Measurements from ENCODE around the gene MDN1.
A peak's percentile ranks its signal among the peaks of the same experiment; 100 is the strongest.
"Not testable (repeated sequence)": the region's sequence is repeated elsewhere in the genome, so short reads cannot be mapped to it uniquely, and the experiment has no call there.

The MDN1 gene

GRCh38 chr6:89769572-89769971 is 50.0 kb downstream of the MDN1 start:
- no peak for DNase-seq

- no peak for DNase-seq
These were observed 51.3 kb downstream of the MDN1 start for GRCh38 chr6:89768324-89768723.

GRCh38 chr6:89763550-89763949 is 56.0 kb downstream of the MDN1 start:
- DNase-seq, result peak; percentile 5

GRCh38 chr6:89758830-89759229 is 60.8 kb downstream of the MDN1 start:
- no peak for DNase-seq

- DNase-seq, result no peak
These were observed 69.3 kb downstream of the MDN1 start for GRCh38 chr6:89750338-89750737.

GRCh38 chr6:89749918-89750317 is 69.7 kb downstream of the MDN1 start:
- peak; percentile 2 for DNase-seq

- DNase-seq, result peak; percentile 39
These were observed 73.9 kb downstream of the MDN1 start for GRCh38 chr6:89745716-89746115.

GRCh38 chr6:89745096-89745495 is 74.5 kb downstream of the MDN1 start:
- DNase-seq, result no peak

- no peak for DNase-seq
These were observed 82.7 kb downstream of the MDN1 start for GRCh38 chr6:89736893-89737292.

- no peak for DNase-seq
These were observed 85.1 kb downstream of the MDN1 start for GRCh38 chr6:89734526-89734925.

GRCh38 chr6:89731924-89732567 is 87.5 kb downstream of the MDN1 start:
- DNase-seq, result no peak

- DNase-seq, result not testable (repeated sequence)
These were observed 88.3 kb downstream of the MDN1 start for GRCh38 chr6:89731262-89731661.

GRCh38 chr6:89729818-89730217 is 89.8 kb downstream of the MDN1 start:
- no peak for DNase-seq

- no peak for DNase-seq
These were observed 92.1 kb downstream of the MDN1 start for GRCh38 chr6:89727501-89727900.

GRCh38 chr6:89724981-89725380 is 94.6 kb downstream of the MDN1 start:
- DNase-seq, result no peak

GRCh38 chr6:89723046-89723445 is 96.5 kb downstream of the MDN1 start:
- no peak for DNase-seq

GRCh38 chr6:89716532-89716931 is 103.1 kb downstream of the MDN1 start:
- no peak for DNase-seq

GRCh38 chr6:89711801-89712200 is 107.8 kb downstream of the MDN1 start:
- DNase-seq, result peak; percentile 52

- no peak for DNase-seq
These were observed 111.3 kb downstream of the MDN1 start for GRCh38 chr6:89708316-89708715.

- no peak for DNase-seq
These were observed 111.8 kb downstream of the MDN1 start for GRCh38 chr6:89707766-89708165.

- no peak for DNase-seq
These were observed 113.5 kb downstream of the MDN1 start for GRCh38 chr6:89706121-89706520.

GRCh38 chr6:89703292-89703691 is 116.3 kb downstream of the MDN1 start:
- DNase-seq, result no peak

- DNase-seq, result no peak
These were observed 117.2 kb downstream of the MDN1 start for GRCh38 chr6:89702349-89702748.

GRCh38 chr6:89695667-89696066 is 123.9 kb downstream of the MDN1 start:
- DNase-seq, result no peak

- no peak for DNase-seq
These were observed 125.2 kb downstream of the MDN1 start for GRCh38 chr6:89694428-89694827.
